ENCODE measurements around the gene ATP5F1E. TPM values are rescaled to one million over a fixed set of nuclear protein-coding genes. Genes with fewer than 3 reads are reported as not detected.

Gene ATP5F1E
- total and polyA plus RNA-seq, 2 donors (not counting 3 experiments of a cell fraction or from before 2014, with no cell fraction given): 29.0 to 107 TPM

GRCh38 chr20:58976061-58976730 is 55.9 kb downstream of the ATP5F1E start:
- Histone ChIP-seq H4K20me1 (replicated peaks; ENCODE audit: control insufficient read depth, extremely low read depth, insufficient read depth, low read length) (no peaks in the 10 kb centered on the region), H3K36me3 (ENCODE audit: control insufficient read depth in 2 of 2, extremely low read depth in 1 of 2, insufficient read depth in 2 of 2, low read length in 2 of 2) (no peaks in the 10 kb centered on the region), H3K9me3 (replicated peaks; ENCODE audit: control insufficient read depth, insufficient read depth, low read length) (no peaks in the 10 kb centered on the region), H3K9ac (replicated peaks; ENCODE audit: extremely low read depth, insufficient read depth, low read length) (no peak overlapping the region), H3K27me3 (ENCODE audit: control insufficient read depth in 2 of 2, insufficient read depth in 2 of 2, low read length in 2 of 2) (peaks cover 0 to 1% of the 10 kb centered on the region in 2 experiments), H3K9me1 (replicated peaks; ENCODE audit: control insufficient read depth, extremely low read depth, insufficient read depth, low read length) (no peaks in the 10 kb centered on the region), H3K27ac (ENCODE audit: insufficient read depth, low read depth, low read length) (no peak overlapping the region), H2AFZ (ENCODE audit: low read depth, low read length) (no peak overlapping the region), H3K4me1 (ENCODE audit: control insufficient read depth, extremely low read depth, insufficient read depth, low read length) (no peaks in the 10 kb centered on the region), H3K4me2 (ENCODE audit: insufficient read depth, low read length) (no peak overlapping the region), H3K4me3 (replicated peaks in 1 of 3; ENCODE audit: insufficient read depth in 1 of 3, low read depth in 1 of 3, low read length in 3 of 3) (no peak overlapping the region), H3K79me2 (ENCODE audit: control insufficient read depth, insufficient read depth, low read length) (no peaks in the 10 kb centered on the region)
- no peak for FAIRE-seq
- POLR2A ChIA-PET: no interaction called here
- TF ChIP-seq EZH2 (IDR thresholded peaks at IDR 0.05; ENCODE audit: borderline replicate concordance, low read depth, low read length, severe bottlenecking): no peak
- TF ChIP-seq POLR2AphosphoS5 (IDR thresholded peaks at IDR 0.05; ENCODE audit: insufficient read depth, low read depth, low read length): no peak
- TF ChIP-seq CTCF (IDR thresholded peaks at IDR 0.05; ENCODE audit: extremely low read depth in 1 of 2, insufficient read depth in 1 of 2, low read depth in 1 of 2, low read length in 2 of 2): no peak
- TF ChIP-seq POLR2A (IDR thresholded peaks at IDR 0.05; ENCODE audit: low read depth, low read length): no peak
- TF ChIP-seq FOS (IDR thresholded peaks at IDR 0.05; ENCODE audit: borderline replicate concordance, insufficient read depth, low read length): no peak
- no peak for TF ChIP-seq MYC (IDR thresholded peaks at IDR 0.05; ENCODE audit: low read depth, low read length)
- no peak for TF ChIP-seq JUN (IDR thresholded peaks at IDR 0.05; ENCODE audit: borderline replicate concordance, insufficient read depth, insufficient read length, low read depth)
- no peak for TF ChIP-seq GATA2 (IDR thresholded peaks at IDR 0.05; ENCODE audit: insufficient read depth, insufficient read length, low read depth, low read length)
- TF ChIP-seq MAX (IDR thresholded peaks at IDR 0.05; ENCODE audit: insufficient read depth, insufficient read length): no peak
- intact Hi-C loops (cut with micrococcal nuclease): no loop called here
- CTCF ChIA-PET: interaction anchor here (1.6 to 3.7 kb wide), 2 partner anchors 106 to 112 kb away, joined by 3 to 12 read pairs; no protein-coding TSS in a partner anchor
- no peak for DNase-seq (ENCODE audit: low read depth, low spot score)
- no TSS peak for BruUV-seq (replicated peaks)
- dilution Hi-C loops (cut with MboI; ENCODE audit: extremely low pct_ligation_motif_present, low sequenced_read_pairs): no loop called here

Other genes with a start within 250 kb of the ATP5F1E start
- 0.58 and 0.74 TPM in 2 replicates for gene GNAS-AS1, start 181.4 kb downstream of the ATP5F1E start, total RNA-seq
- 0.11 TPM in 1 of 2 replicates, not detected in the other for gene GNAS-AS1, start 181.4 kb downstream of the ATP5F1E start, polyA plus RNA-seq
- 1,141 and 1,217 TPM in 2 replicates for gene GNAS, start 179.6 kb downstream of the ATP5F1E start, total RNA-seq
- gene GNAS, start 179.6 kb downstream of the ATP5F1E start, polyA plus RNA-seq: 1,637 and 1,882 TPM in 2 replicates
- gene NELFCD, start 51.1 kb downstream of the ATP5F1E start, total RNA-seq: 92.5 and 93.2 TPM in 2 replicates
- gene NELFCD, start 51.1 kb downstream of the ATP5F1E start, polyA plus RNA-seq: 75.8 and 90.1 TPM in 2 replicates
- 299 and 304 TPM in 2 replicates for gene CTSZ, start 25.1 kb downstream of the ATP5F1E start, total RNA-seq
- gene CTSZ, start 25.1 kb downstream of the ATP5F1E start, polyA plus RNA-seq: 323 and 387 TPM in 2 replicates
- gene TUBB1, start 12.9 kb downstream of the ATP5F1E start, total RNA-seq: not detected in 2 replicates
- 0.02 and 0.04 TPM in 2 replicates for gene TUBB1, start 12.9 kb downstream of the ATP5F1E start, polyA plus RNA-seq
- 47.4 and 57.2 TPM in 2 replicates for gene PRELID3B, start 10.5 kb upstream of the ATP5F1E start, total RNA-seq
- gene PRELID3B, start 10.5 kb upstream of the ATP5F1E start, polyA plus RNA-seq: 12.1 and 14.9 TPM in 2 replicates
- gene ZNF831, start 131.5 kb upstream of the ATP5F1E start, total RNA-seq: not detected in 2 replicates
- not detected in 2 replicates for gene ZNF831, start 131.5 kb upstream of the ATP5F1E start, polyA plus RNA-seq

All from endothelial cell of umbilical vein (primary cell).